B cell (primary cell): ENCODE results near the gene L3MBTL4. TPM values are rescaled to one million over a fixed set of nuclear protein-coding genes. Genes with fewer than 3 reads are reported as not detected.

Experiments used
- ATAC-seq: fragments of 200-7000 bp; cut with Tn5 transposase; one replicate; pipeline ENCODE4 v1.10.0; 2021; ENCODE audit warnings: low read depth, mild to moderate bottlenecking, moderate number of reproducible peaks, moderate library complexity
- CTCF ChIA-PET: fragments of 350-600 bp; sonication (Branson Sonifier 250); formaldehyde crosslinking; loops from one replicate; lab custom pipeline; 2021; ENCODE audit warnings: antibody characterized with exemption, inconsistent platforms; lab: Charles Lee
- POLR2A ChIA-PET: fragments of 350-600 bp; sonication (Branson Sonifier 250); formaldehyde crosslinking; loops from one replicate; lab custom pipeline; 2021; ENCODE audit warnings: antibody characterized with exemption; lab: Charles Lee
- DNase-seq: peaks from one replicate; pipeline ENCODE4 v3.0.0; 2013
- H2AFZ ChIP-seq: 2 replicates; pipeline ENCODE4 v1.6.1; 2012; ENCODE audit warnings: mild to moderate bottlenecking, low read depth, low read length; ENCODE audit not compliant: insufficient read depth, poor library complexity, severe bottlenecking
- H3K27ac ChIP-seq, 2 donors: 1 replicate in 1 of 2; 2 replicates in 1 of 2; pipeline ENCODE4 v1.5.1; 2012 to 2013; ENCODE audit warnings: low read length in 2 of 2, mild to moderate bottlenecking in 2 of 2, moderate library complexity in 1 of 2
- H3K27me3 ChIP-seq, 4 experiments: fragments of 200-600 bp in 1 of 4; sonication (generic) in 1 of 4; replicated peaks in 1 of 4; 1 replicate in 2 of 4; 2 replicates in 2 of 4; pipeline versions ENCODE4 v1.6.1 to v1.7.0; 2013 to 2016; ENCODE audit warnings: low read length in 3 of 4, mild to moderate bottlenecking in 2 of 4, mixed read lengths in 1 of 4, moderate library complexity in 1 of 4; ENCODE audit not compliant: insufficient read depth in 4 of 4, control insufficient read depth in 3 of 4; ENCODE audit errors: control extremely low read depth in 1 of 4
- H3K36me3 ChIP-seq, 2 experiments: replicated peaks in 1 of 2; 1 replicate in 1 of 2; 2 replicates in 1 of 2; pipeline versions ENCODE4 v1.6.1 to v1.7.1; 2013; ENCODE audit warnings: low read length in 1 of 2; ENCODE audit not compliant: insufficient read depth in 2 of 2, control insufficient read depth in 1 of 2; ENCODE audit errors: control extremely low read depth in 1 of 2, extremely low read depth in 1 of 2
- H3K4me1 ChIP-seq, 2 donors: fragments of 200-600 bp in 1 of 2; sonication (generic) in 1 of 2; 1 replicate in 1 of 2; 2 replicates in 1 of 2; pipeline versions ENCODE4 v1.5.1 to v1.6.1; 2013 to 2017; ENCODE audit warnings: low read length in 2 of 2; ENCODE audit not compliant: control insufficient read depth in 2 of 2, insufficient read depth in 2 of 2
- H3K4me2 ChIP-seq: replicated peaks from 2 replicates; pipeline ENCODE3; 2012; ENCODE audit warnings: mild to moderate bottlenecking, low read depth, low read length; ENCODE audit not compliant: poor library complexity, severe bottlenecking
- H3K4me3 ChIP-seq, 5 experiments: fragments of 200-600 bp in 1 of 5; sonication (generic) in 1 of 5; 1 replicate in 3 of 5; 2 replicates in 2 of 5; pipeline versions ENCODE4 v1.5.1 to v1.7.0; 2011 to 2016; ENCODE audit warnings: low read length in 4 of 5, mild to moderate bottlenecking in 4 of 5, low read depth in 2 of 5, control low read depth in 1 of 5, moderate library complexity in 1 of 5; ENCODE audit not compliant: insufficient read depth in 1 of 5; ENCODE audit errors: control extremely low read depth in 1 of 5, extremely low read depth in 1 of 5
- H3K79me2 ChIP-seq: fragments of 200-600 bp; sonication (generic); one replicate; pipeline ENCODE4 v1.6.0; 2016; ENCODE audit warnings: low read length; ENCODE audit not compliant: control insufficient read depth, insufficient read depth
- H3K9ac ChIP-seq: fragments of 200-600 bp; sonication (generic); 2 replicates; pipeline ENCODE4 v1.6.1; 2017; ENCODE audit warnings: mild to moderate bottlenecking, low read length, moderate library complexity
- H3K9me3 ChIP-seq, 3 donors: one replicate each; pipeline versions ENCODE4 v1.6.1 to v1.7.1; 2013; ENCODE audit warnings: low read length in 2 of 3; ENCODE audit not compliant: control insufficient read depth in 2 of 3, insufficient read depth in 1 of 3; ENCODE audit errors: control extremely low read depth in 1 of 3
- H4K20me1 ChIP-seq: 2 replicates; pipeline ENCODE4 v1.6.0; 2012; ENCODE audit warnings: mild to moderate bottlenecking, low read length; ENCODE audit not compliant: insufficient read depth, control insufficient read depth, poor library complexity, severe bottlenecking
- H3K27ac Mint-ChIP-seq: one replicate; pipeline ENCODE4 v1.8.0; 2021; ENCODE audit warnings: mixed read lengths
- H3K27me3 Mint-ChIP-seq: one replicate; pipeline ENCODE4 v1.8.0; 2021; ENCODE audit warnings: mixed read lengths
- H3K4me1 Mint-ChIP-seq: one replicate; pipeline ENCODE4 v1.8.0; 2021; ENCODE audit warnings: mixed read lengths
- H3K4me3 Mint-ChIP-seq: one replicate; pipeline ENCODE4 v1.8.0; 2021; ENCODE audit warnings: mixed read lengths
- H3K9me3 Mint-ChIP-seq: one replicate; pipeline ENCODE4 v1.8.0; 2022; ENCODE audit warnings: mixed read lengths; ENCODE audit not compliant: insufficient read depth
- EZH2 ChIP-seq: IDR thresholded peaks from 2 replicates; pipeline ENCODE4 v1.6.1; 2012; ENCODE audit warnings: borderline replicate concordance, low read depth, mild to moderate bottlenecking, moderate library complexity, low read length; ENCODE audit not compliant: insufficient read depth, poor library complexity, severe bottlenecking
- WGBS: methylation state at CpG from one replicate; pipeline ENCODE4 v1.1.5; 2013; ENCODE audit warnings: missing lambda C conversion rate; ENCODE audit not compliant: insufficient coverage; 5-methylcytosine and 5-hydroxymethylcytosine counted together
- intact Hi-C: fragments of 100-400 bp; cut with micrococcal nuclease; formaldehyde crosslinking; loops from one replicate; pipeline ENCODE4 v1.10.0; 2022
- polyA plus RNA-seq: library from polyadenylated mRNA; depleted of rRNA; stranded (reverse); fragments of >200 nt; gene quantifications from 2 replicates; pipeline ENCODE4 v1.2.3, GENCODE V29; 2012
- total RNA-seq, 2 donors: library from RNA; stranded (reverse); fragments of 120-200 nt in 1 of 2; gene quantifications; 1 replicate in 1 of 2; 2 replicates in 1 of 2; pipeline versions ENCODE4 v1.2.3 to v1.2.4, GENCODE V29; 2013 to 2022
- TF ChIP-seq, protein P1 (sequence below): fragments of 200-600 bp; IDR thresholded peaks from one replicate; pipeline ENCODE4 v1.8.0; 2022; ENCODE audit warnings: antibody characterized with exemption, mild to moderate bottlenecking

L3MBTL4 gene
- total and polyA plus RNA-seq, 2 donors (not counting 1 experiment from before 2014, with no cell fraction given), result 3.0 to 11.9 TPM

DNA sequence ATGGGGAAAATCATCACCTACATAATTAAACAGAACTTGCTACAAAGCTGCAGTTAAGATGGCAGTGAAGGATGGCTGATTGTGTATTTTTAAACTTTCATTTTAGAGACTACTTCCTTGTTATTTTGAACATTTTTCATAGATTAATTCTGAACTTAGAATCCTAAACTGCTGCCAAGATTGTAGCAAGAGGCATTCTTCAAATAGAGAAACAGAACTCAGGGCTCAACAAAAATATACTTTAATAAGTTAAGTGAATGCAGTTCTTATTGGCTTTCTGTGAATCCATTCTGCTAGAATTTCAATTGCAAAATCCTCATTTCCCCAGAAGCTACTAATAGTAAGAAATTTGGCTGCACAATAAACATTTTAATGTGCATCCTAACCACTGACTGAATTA is 160.3 kb downstream of the L3MBTL4 start:
- Mint-ChIP-seq H3K4me1 (peaks cover 36% of the 10 kb centered on the region), H3K4me3 (no peak overlapping the region), H3K9me3 (peaks cover 6% of the 10 kb centered on the region), H3K27ac (no peak overlapping the region), H3K27me3 (no peaks in the 10 kb centered on the region)
- POLR2A ChIA-PET, result no interaction called here
- intact Hi-C loops, result no loop called here
- no peaks in the 10 kb centered on the region for H4K20me1 ChIP-seq
- no peak for DNase-seq
- H2AFZ ChIP-seq, result no peak overlapping the region
- H3K36me3 ChIP-seq, result no peaks in the 10 kb centered on the region
- no peak overlapping the region for H3K4me3 ChIP-seq
- peaks cover 0 to 17% (median 0%) of the 10 kb centered on the region in 3 donors for H3K9me3 ChIP-seq
- no peak overlapping the region for H3K4me2 ChIP-seq
- CTCF ChIA-PET, result no interaction called here
- H3K27me3 ChIP-seq, result no peaks in the 10 kb centered on the region
- no peak overlapping the region for H3K9ac ChIP-seq
- TF ChIP-seq EZH2, result no peak
- TF ChIP-seq, protein P1, sequence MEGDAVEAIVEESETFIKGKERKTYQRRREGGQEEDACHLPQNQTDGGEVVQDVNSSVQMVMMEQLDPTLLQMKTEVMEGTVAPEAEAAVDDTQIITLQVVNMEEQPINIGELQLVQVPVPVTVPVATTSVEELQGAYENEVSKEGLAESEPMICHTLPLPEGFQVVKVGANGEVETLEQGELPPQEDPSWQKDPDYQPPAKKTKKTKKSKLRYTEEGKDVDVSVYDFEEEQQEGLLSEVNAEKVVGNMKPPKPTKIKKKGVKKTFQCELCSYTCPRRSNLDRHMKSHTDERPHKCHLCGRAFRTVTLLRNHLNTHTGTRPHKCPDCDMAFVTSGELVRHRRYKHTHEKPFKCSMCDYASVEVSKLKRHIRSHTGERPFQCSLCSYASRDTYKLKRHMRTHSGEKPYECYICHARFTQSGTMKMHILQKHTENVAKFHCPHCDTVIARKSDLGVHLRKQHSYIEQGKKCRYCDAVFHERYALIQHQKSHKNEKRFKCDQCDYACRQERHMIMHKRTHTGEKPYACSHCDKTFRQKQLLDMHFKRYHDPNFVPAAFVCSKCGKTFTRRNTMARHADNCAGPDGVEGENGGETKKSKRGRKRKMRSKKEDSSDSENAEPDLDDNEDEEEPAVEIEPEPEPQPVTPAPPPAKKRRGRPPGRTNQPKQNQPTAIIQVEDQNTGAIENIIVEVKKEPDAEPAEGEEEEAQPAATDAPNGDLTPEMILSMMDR, result no peak
- peaks cover 0 to 6% of the 10 kb centered on the region in 2 donors for H3K4me1 ChIP-seq
- H3K27ac ChIP-seq, result no peak overlapping the region
- ATAC-seq, result no peak
- no peaks in the 10 kb centered on the region for H3K79me2 ChIP-seq

DNA sequence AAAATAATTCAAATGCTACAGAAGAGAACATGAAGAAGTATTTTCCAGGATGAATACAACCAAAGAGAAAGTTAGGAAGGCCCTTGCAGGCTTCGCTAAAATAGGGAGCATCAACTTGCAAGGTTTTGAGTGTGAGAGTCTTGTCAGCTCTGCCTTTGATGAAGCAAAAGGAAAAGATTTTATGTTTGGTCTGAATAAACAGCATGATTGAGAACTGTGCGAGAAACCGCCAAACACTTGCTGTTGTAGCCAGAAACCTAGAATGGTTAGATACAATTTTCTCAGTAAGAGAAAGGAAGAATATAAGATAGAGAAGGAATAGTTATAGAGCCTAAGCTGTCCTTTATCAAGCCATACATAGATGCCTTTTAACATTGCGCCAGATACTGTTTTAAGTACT is 163.6 kb downstream of the L3MBTL4 start:
- H3K36me3 ChIP-seq, result no peaks in the 10 kb centered on the region
- intact Hi-C loops, result no loop called here
- no peaks in the 10 kb centered on the region for H3K27me3 ChIP-seq
- no peak for ATAC-seq
- H3K79me2 ChIP-seq, result no peaks in the 10 kb centered on the region
- DNase-seq, result no peak
- no peak overlapping the region for H3K9ac ChIP-seq
- no peak overlapping the region for H2AFZ ChIP-seq
- H3K4me3 ChIP-seq, result no peak overlapping the region
- no peak overlapping the region for H3K4me3 Mint-ChIP-seq
- POLR2A ChIA-PET, result no interaction called here
- no peaks in the 10 kb centered on the region for H3K4me1 ChIP-seq
- H3K27ac ChIP-seq, result no peak overlapping the region
- no peaks in the 10 kb centered on the region for H3K9me3 Mint-ChIP-seq
- peaks cover 0 to 4% (median 0%) of the 10 kb centered on the region in 3 donors for H3K9me3 ChIP-seq
- CTCF ChIA-PET, result no interaction called here
- peaks cover 28% of the 10 kb centered on the region for H3K4me1 Mint-ChIP-seq
- no peak overlapping the region for H3K27ac Mint-ChIP-seq
- H3K27me3 Mint-ChIP-seq, result no peaks in the 10 kb centered on the region
- H4K20me1 ChIP-seq, result no peaks in the 10 kb centered on the region
- no peak overlapping the region for H3K4me2 ChIP-seq
- 100% methylated on average over 1 of the region's 4 CpGs for WGBS
- no peak for TF ChIP-seq EZH2
- TF ChIP-seq, protein P1, result no peak
